ENCODE measurements around the gene UTP18.

GRCh38 chr17:51229889-51230288 lies 30.5 kb upstream of the UTP18 start:
- TF ChIP-seq CTCF (IDR thresholded peaks at IDR 0.05) (no peak), NR2C2 (CRISPR knock-in tag; IDR thresholded peaks at IDR 0.05) (no peak), ATF3 (CRISPR knock-in tag; conservative IDR thresholded peaks at IDR 0.05) (no peak), TEAD4 (CRISPR knock-in tag; IDR thresholded peaks at IDR 0.05) (no peak), ATF2 (CRISPR knock-in tag; IDR thresholded peaks at IDR 0.05; ENCODE audit: borderline replicate concordance, low read depth) (no peak)
